Neural cell (in vitro differentiated cells): ENCODE measurements around the gene PHPT1. TPM values are rescaled to one million over a fixed set of nuclear protein-coding genes. Genes with fewer than 3 reads are reported as not detected.
"Not testable (repeated sequence)": the region's sequence is repeated elsewhere in the genome, so short reads cannot be mapped to it uniquely, and the experiment has no call there.

Source experiments
- H2AFZ ChIP-seq: fragments of 200-600, 300-800 bp; sonication (generic), shearing (Covaris generic); 2 replicates; pipeline ENCODE4 v1.6.0; 2014; ENCODE audit warnings: low read depth, mild to moderate bottlenecking, antibody characterized with exemption, low read length, moderate library complexity
- H3F3A ChIP-seq: fragments of 200-600 bp; shearing (Covaris generic); 2 replicates; pipeline ENCODE4 v1.6.1; 2016; ENCODE audit warnings: mild to moderate bottlenecking, moderate library complexity, mixed read lengths, antibody characterized with exemption, low read length; ENCODE audit not compliant: insufficient read depth, poor library complexity, severe bottlenecking
- H3K27ac ChIP-seq: fragments of 200-600, 300-800 bp; sonication (generic), shearing (Covaris generic); 2 replicates; pipeline ENCODE4 v1.5.1; 2014; ENCODE audit warnings: mild to moderate bottlenecking, low read length, moderate library complexity
- H3K27me3 ChIP-seq: fragments of 300-800, 200-600 bp; sonication (generic), shearing (Covaris generic); 2 replicates; pipeline ENCODE4 v1.6.0; 2014; ENCODE audit warnings: mild to moderate bottlenecking, low read depth, low read length, moderate library complexity; ENCODE audit not compliant: insufficient read depth
- H3K36me3 ChIP-seq: fragments of 300-800, 200-600 bp; sonication (generic), shearing (Covaris generic); 2 replicates; pipeline ENCODE4 v1.5.1; 2014; ENCODE audit warnings: mild to moderate bottlenecking, antibody characterized with exemption, low read length, moderate library complexity; ENCODE audit not compliant: insufficient read depth
- H3K4me2 ChIP-seq: fragments of 300-800, 200-600 bp; sonication (generic), shearing (Covaris generic); 2 replicates; pipeline ENCODE4 v1.6.0; 2014; ENCODE audit warnings: mild to moderate bottlenecking, low read length
- H3K4me3 ChIP-seq: fragments of 300-800, 200-600 bp; sonication (generic), shearing (Covaris generic); 2 replicates; pipeline ENCODE4 v1.5.1; 2014; ENCODE audit warnings: mild to moderate bottlenecking, low read length, moderate library complexity
- H3K79me2 ChIP-seq: fragments of 200-600 bp; shearing (Covaris generic); replicated peaks from 2 replicates; pipeline ENCODE4 v1.6.0; 2014; ENCODE audit warnings: mild to moderate bottlenecking, low read length, moderate library complexity; ENCODE audit not compliant: insufficient read depth
- H3K9ac ChIP-seq: fragments of 300-800, 200-600 bp; sonication (generic), shearing (Covaris generic); 2 replicates; pipeline ENCODE4 v1.6.1; 2016; ENCODE audit warnings: mild to moderate bottlenecking, low read length, mixed read lengths
- H3K9me2 ChIP-seq: fragments of 200-600 bp; shearing (Covaris generic); 2 replicates; pipeline ENCODE4 v1.6.1; 2016; ENCODE audit warnings: mild to moderate bottlenecking, low read length, mixed read lengths; ENCODE audit not compliant: insufficient read depth
- H3K9me3 ChIP-seq: fragments of 200-600, 300-800 bp; sonication (generic), shearing (Covaris generic); 2 replicates; pipeline ENCODE4 v1.6.1; 2016; ENCODE audit warnings: mild to moderate bottlenecking, mixed run types, low read length, moderate library complexity, mixed read lengths
- H4K20me1 ChIP-seq: fragments of 200-600 bp; shearing (Covaris generic); 2 replicates; pipeline ENCODE4 v1.6.1; 2016; ENCODE audit warnings: mild to moderate bottlenecking, mixed run types; ENCODE audit not compliant: insufficient read depth
- EP300 ChIP-seq: fragments of 450-650 bp; conservative IDR thresholded peaks from 2 replicates; pipeline ENCODE4 v1.6.1; 2014; ENCODE audit warnings: antibody characterized with exemption, mild to moderate bottlenecking, moderate library complexity; ENCODE audit not compliant: poor library complexity, severe bottlenecking
- EZH2 ChIP-seq: fragments of 200-600, 300-800 bp; shearing (Covaris generic), sonication (generic); IDR thresholded peaks from 2 replicates; pipeline ENCODE4 v1.6.1; 2014; ENCODE audit warnings: antibody characterized with exemption, low read length, borderline replicate concordance, mild to moderate bottlenecking; ENCODE audit not compliant: insufficient read depth, poor library complexity, severe bottlenecking
- MXI1 ChIP-seq: fragments of 450-650 bp; conservative IDR thresholded peaks from 2 replicates; pipeline ENCODE4 v1.6.1; 2014; ENCODE audit warnings: antibody characterized with exemption, mild to moderate bottlenecking; ENCODE audit not compliant: poor library complexity, severe bottlenecking
- POLR2AphosphoS5 ChIP-seq: IDR thresholded peaks from 2 replicates; pipeline ENCODE4 v1.6.1; 2012
- RAD21 ChIP-seq: fragments of 450-650 bp; conservative IDR thresholded peaks from 2 replicates; pipeline ENCODE4 v1.6.1; 2014; ENCODE audit warnings: antibody characterized with exemption, mild to moderate bottlenecking, moderate library complexity
- SMC3 ChIP-seq: fragments of 450-650 bp; conservative IDR thresholded peaks from 2 replicates; pipeline ENCODE4 v1.6.1; 2014; ENCODE audit warnings: antibody characterized with exemption, mild to moderate bottlenecking, moderate library complexity; ENCODE audit not compliant: poor library complexity
- TAF1 ChIP-seq: IDR thresholded peaks from 2 replicates; pipeline ENCODE4 v1.6.1; 2012; ENCODE audit warnings: low read depth
- polyA plus RNA-seq: library from polyadenylated mRNA; depleted of rRNA; stranded (reverse); fragments of >200 nt; gene quantifications from 2 replicates; pipeline ENCODE4 v1.2.3, GENCODE V29; 2014
- TF ChIP-seq, protein P1 (sequence below): IDR thresholded peaks from 2 replicates; pipeline ENCODE4 v1.6.1; 2012; ENCODE audit warnings: borderline replicate concordance
- TF ChIP-seq, protein P2 (sequence below): fragments of 450-650 bp; IDR thresholded peaks from 2 replicates; pipeline ENCODE4 v1.5.1; 2014; ENCODE audit warnings: antibody characterized with exemption, mild to moderate bottlenecking, moderate library complexity; ENCODE audit not compliant: poor library complexity, severe bottlenecking

The PHPT1 gene
- polyA plus RNA-seq, 1 donor from 2014 or later, result 279 TPM

DNA sequence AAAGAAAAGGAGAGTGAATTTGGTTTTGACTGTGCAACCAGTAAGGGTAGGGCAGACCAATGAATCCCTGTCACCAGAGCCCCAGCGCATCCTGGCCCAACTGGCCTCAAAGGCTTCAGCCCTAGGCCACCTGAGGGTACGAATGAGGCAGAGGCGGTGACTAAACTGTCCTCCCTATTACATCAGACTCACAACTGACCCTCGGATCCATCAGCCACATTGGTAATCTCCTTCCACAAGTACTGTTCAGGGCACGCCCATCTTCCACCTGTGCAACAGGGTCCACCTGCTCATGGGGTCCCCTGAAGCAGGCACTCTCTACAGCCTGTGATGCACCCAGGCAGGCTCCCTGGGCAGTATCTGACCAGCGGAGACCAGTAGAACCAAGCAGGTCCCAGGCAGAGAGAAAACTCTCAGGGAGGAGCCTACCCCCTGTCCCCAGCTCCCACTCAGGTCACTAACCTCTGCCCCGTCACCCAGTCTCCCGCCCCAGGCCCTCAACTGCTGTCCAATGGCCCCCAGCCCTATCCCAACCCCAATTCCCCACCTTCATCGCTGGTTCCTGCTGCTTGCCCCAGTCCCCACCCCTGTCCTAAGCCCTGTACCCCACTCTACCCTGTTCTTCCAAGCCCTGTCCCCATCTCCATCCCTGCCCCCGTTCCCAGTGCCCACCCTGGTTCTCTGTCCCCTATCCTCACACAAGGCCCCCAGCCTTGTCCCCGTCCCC, 16.0 kb downstream of the PHPT1 start:
- Histone ChIP-seq H3K27ac (peak overlapping the region; percentile 59), H3K4me2 (peak overlapping the region; percentile 78)

DNA sequence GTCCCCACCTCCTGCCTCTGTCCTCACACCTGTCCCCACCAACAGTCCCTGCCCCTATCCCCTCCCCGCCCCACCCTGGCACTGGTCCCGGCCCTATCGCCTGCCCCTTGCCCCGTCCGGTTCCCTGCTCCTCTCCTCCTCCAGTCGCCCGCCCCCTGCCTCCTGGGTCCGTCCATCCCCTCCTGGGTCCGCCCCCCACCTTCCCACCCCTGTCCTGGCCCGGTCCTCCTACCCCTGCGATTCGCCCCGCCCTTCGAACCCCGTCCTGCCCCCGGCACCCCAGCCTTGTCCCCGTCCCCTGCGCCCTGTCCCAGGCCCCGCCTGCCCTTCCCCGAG, 16.5 kb downstream of the PHPT1 start:
- no peak for TF ChIP-seq MXI1
- TF ChIP-seq RAD21, result no peak
- TF ChIP-seq EZH2, result no peak
- TF ChIP-seq, protein P1, sequence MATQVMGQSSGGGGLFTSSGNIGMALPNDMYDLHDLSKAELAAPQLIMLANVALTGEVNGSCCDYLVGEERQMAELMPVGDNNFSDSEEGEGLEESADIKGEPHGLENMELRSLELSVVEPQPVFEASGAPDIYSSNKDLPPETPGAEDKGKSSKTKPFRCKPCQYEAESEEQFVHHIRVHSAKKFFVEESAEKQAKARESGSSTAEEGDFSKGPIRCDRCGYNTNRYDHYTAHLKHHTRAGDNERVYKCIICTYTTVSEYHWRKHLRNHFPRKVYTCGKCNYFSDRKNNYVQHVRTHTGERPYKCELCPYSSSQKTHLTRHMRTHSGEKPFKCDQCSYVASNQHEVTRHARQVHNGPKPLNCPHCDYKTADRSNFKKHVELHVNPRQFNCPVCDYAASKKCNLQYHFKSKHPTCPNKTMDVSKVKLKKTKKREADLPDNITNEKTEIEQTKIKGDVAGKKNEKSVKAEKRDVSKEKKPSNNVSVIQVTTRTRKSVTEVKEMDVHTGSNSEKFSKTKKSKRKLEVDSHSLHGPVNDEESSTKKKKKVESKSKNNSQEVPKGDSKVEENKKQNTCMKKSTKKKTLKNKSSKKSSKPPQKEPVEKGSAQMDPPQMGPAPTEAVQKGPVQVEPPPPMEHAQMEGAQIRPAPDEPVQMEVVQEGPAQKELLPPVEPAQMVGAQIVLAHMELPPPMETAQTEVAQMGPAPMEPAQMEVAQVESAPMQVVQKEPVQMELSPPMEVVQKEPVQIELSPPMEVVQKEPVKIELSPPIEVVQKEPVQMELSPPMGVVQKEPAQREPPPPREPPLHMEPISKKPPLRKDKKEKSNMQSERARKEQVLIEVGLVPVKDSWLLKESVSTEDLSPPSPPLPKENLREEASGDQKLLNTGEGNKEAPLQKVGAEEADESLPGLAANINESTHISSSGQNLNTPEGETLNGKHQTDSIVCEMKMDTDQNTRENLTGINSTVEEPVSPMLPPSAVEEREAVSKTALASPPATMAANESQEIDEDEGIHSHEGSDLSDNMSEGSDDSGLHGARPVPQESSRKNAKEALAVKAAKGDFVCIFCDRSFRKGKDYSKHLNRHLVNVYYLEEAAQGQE, result no peak
- TF ChIP-seq EP300, result no peak
- no peak for TF ChIP-seq POLR2AphosphoS5
- no peak for TF ChIP-seq TAF1
- TF ChIP-seq, protein P2, sequence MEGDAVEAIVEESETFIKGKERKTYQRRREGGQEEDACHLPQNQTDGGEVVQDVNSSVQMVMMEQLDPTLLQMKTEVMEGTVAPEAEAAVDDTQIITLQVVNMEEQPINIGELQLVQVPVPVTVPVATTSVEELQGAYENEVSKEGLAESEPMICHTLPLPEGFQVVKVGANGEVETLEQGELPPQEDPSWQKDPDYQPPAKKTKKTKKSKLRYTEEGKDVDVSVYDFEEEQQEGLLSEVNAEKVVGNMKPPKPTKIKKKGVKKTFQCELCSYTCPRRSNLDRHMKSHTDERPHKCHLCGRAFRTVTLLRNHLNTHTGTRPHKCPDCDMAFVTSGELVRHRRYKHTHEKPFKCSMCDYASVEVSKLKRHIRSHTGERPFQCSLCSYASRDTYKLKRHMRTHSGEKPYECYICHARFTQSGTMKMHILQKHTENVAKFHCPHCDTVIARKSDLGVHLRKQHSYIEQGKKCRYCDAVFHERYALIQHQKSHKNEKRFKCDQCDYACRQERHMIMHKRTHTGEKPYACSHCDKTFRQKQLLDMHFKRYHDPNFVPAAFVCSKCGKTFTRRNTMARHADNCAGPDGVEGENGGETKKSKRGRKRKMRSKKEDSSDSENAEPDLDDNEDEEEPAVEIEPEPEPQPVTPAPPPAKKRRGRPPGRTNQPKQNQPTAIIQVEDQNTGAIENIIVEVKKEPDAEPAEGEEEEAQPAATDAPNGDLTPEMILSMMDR, result no peak
- TF ChIP-seq SMC3, result no peak
- no peak overlapping the region for H2AFZ ChIP-seq
- H3K36me3 ChIP-seq, result no peaks in the 10 kb centered on the region
- H3K79me2 ChIP-seq, result peaks cover 21% of the 10 kb centered on the region
- H3K4me2 ChIP-seq, result peak overlapping the region; percentile 78
- no peaks in the 10 kb centered on the region for H4K20me1 ChIP-seq
- H3K9ac ChIP-seq, result peak overlapping the region; percentile 94
- H3K9me2 ChIP-seq, result no peaks in the 10 kb centered on the region
- peak overlapping the region; percentile 94 for H3K4me3 ChIP-seq
- no peaks in the 10 kb centered on the region for H3F3A ChIP-seq
- H3K27ac ChIP-seq, result peak overlapping the region; percentile 59
- no peaks in the 10 kb centered on the region for H3K9me3 ChIP-seq
- no peaks in the 10 kb centered on the region for H3K27me3 ChIP-seq

More for the DNA sequence above, 16.0 kb downstream of the PHPT1 start:
- H3K9ac ChIP-seq, result peak overlapping the region; percentile 94
- H2AFZ ChIP-seq, result no peak overlapping the region
- H3K4me3 ChIP-seq, result peak overlapping the region; percentile 94
- no peaks in the 10 kb centered on the region for H3K9me2 ChIP-seq
- peaks cover 21% of the 10 kb centered on the region for H3K79me2 ChIP-seq
- no peaks in the 10 kb centered on the region for H3K36me3 ChIP-seq
- TF ChIP-seq, protein P1, result no peak
- TF ChIP-seq RAD21, result no peak
- TF ChIP-seq EZH2, result no peak
- no peak for TF ChIP-seq TAF1
- no peak for TF ChIP-seq MXI1
- TF ChIP-seq POLR2AphosphoS5, result no peak
- TF ChIP-seq, protein P2, result no peak
- TF ChIP-seq EP300, result no peak
- no peak for TF ChIP-seq SMC3
- no peaks in the 10 kb centered on the region for H3K27me3 ChIP-seq
- no peaks in the 10 kb centered on the region for H3F3A ChIP-seq
- H4K20me1 ChIP-seq, result no peaks in the 10 kb centered on the region
- no peaks in the 10 kb centered on the region for H3K9me3 ChIP-seq

DNA sequence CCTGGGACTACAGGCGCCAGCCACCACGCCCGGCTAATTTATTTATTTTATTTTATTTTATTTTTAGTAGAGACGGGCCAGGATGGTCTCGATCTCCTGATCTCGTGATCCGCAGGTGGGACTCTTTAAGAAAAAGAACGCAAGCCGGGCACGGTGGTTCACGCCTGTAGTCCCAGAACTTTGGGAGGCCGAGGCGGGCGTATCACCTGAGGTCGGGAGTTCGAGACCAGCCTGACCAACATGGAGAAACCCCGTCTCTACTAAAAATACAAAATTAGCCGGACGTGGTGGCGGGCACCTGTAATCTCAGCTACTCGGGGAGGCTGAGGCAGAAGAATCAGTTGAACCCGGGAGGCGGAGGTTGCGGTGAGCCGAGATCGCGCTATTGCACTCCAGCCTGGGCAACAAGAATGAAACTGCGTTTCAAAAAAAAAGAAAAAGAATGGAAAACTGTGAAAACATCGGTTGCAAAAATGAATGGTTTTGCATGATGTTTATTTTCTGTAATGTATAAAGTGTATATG, 17.8 kb downstream of the PHPT1 start:
- H3K4me2 ChIP-seq, H3K36me3 ChIP-seq, H4K20me1 ChIP-seq, H3F3A ChIP-seq, H3K27me3 ChIP-seq, H3K9me3 ChIP-seq, H2AFZ ChIP-seq, H3K9me2 ChIP-seq: not testable (repeated sequence)
- Histone ChIP-seq H3K9ac (peak overlapping the region; percentile 94), H3K79me2 (peaks cover 21% of the 10 kb centered on the region), H3K27ac (peak overlapping the region; percentile 66), H3K4me3 (peak overlapping the region; percentile 94)
